Smooth muscle cell of the brain vasculature (primary cell): ENCODE results near the gene DDX1.

Source experiments
- DNase-seq: peaks from one replicate; pipeline ENCODE4 v3.0.0-alpha.2; 2012; ENCODE audit warnings: low read depth, low spot score

The DDX1 gene

DNA sequence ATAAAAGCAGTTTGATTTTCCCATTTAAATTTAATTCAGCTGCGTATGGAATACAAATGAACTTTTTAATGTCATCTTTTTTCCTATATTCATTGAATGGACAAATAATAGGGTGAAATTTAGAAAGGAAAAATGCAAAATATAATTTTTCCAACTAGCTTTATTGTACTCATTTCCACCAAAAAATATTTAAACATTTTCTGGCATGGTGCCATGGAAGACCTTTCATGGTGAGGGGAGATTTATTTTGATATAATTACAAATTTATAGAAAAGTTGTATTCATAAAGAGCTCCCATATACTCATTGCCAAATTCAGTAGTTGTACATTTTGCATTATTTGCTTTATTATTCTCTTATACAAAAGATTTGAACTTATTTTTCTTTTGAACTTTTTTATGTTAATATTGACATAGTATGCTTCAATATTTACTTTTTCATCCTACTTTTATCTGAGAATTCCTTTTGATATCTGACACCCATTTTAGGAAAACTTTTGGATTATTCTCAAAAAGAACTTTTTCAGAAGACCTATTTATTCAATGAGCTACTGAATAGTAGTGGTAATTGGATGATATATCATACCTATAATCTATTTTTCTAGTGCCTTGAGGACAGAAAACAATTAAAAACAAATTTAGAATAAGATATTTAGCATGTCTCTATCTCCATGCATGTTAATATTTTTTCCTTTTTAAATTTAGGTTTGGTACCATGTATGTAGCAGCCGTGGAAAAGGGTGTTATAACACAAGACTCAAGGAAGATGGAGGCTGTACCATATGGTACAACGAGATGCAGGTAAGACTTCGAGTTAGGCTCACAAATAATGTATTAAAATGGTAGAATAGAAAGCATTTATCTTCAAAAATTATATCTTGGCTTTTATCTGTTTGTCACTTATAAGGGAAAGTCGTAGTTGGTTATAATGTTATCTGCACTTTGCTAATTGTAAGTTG, 37.5 kb downstream of the DDX1 start:
- no peak for DNase-seq

GRCh38 chr2:15630121-15630977, 38.7 kb downstream of the DDX1 start:
- DNase-seq, result no peak

DNA sequence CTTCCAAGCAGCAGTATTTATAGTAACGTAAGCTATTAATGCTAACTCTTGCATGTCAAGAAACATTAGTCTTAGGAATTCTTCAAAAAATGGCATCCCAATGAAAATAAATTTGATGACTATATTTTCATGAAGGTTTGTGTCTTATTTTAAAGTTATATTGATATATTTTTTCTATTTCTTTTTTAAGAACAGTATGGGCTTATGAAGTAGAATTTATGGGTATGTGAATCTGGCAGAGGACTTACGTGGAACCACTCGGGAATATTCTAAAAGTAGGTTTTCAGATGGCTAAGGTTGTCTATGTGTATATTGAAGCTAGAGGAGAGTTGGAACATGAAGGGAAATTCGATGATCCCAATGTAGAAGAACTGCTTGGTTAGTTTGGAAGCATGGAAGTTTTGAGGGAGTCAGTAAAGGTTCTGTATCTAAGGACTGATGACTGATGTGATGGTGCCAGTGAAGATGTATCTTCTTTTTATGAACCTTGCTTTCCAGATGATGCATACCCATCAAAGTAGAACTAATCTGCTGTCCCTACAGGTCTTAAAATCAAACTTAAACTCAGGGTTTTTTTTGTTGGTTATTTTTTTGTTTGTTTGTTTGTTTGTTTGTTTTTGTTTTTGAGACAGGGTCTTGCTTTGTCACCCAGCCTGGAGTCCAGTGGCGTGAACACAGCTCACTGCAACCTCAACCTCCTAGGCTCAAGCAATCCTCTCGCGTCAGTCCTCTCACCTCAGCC, 39.5 kb downstream of the DDX1 start:
- DNase-seq, result no peak

DNA sequence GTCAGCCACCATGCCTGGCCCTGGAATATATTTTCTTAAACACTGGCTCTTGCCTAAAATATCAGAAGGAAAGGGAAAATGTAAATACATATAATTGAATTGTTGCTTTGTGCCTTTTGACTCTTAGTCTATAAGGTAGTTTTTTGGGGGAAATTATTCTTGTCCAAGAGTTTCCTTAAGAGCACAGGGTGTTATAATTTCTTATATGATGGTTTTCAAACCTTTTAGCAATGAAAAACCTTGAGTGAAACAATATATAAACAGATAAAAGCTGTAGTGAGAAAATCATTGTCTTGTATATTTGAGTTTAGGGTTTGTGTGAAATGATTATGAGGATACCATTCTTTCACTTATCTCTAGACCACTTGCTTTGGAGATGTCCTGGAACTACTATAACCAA, 40.2 kb downstream of the DDX1 start:
- DNase-seq, result no peak

DNA sequence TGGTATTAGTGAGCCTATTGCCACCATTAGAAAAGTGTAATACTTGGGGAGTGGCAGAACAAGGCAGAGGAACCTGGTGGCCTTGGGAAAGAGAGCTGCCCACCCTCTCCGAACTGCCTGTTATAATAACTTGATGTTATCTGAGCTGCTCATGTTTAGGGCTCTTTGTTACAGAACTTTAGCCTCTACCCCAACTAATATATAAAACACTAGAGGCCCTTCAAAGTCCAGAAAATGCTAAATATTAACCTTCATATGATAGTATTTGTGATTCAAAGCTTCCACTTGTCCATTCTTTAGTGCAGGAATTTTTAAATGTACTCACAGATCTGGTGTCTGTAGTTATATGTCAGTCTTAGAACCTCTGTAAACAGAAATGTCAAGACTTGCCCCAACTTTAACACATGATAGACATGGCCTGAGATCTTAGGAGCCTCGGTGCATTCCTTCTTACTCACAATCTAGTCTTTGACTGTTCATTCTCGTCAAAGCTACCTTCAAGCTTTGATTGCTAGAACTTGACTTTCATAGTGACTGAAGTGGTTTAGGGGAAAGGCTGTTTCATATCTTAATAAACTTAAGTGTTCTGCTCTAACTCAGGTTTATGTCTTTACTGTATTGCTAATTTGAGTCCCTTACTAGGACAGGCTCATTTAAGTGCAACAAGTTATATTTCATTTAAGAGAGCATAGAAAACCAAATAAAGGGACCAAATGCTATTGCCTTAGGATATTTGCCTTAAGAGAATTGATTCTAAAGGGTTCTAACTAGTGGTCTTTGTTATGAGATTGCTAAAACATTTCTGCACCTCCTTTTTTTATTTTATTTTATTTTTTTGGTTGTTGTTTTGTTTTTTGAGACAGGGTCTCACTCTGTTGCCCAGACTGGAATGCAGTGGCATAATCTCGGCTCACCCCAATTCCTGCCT, 41.6 kb downstream of the DDX1 start:
- no peak for DNase-seq

GRCh38 chr2:15633971-15634346, 42.3 kb downstream of the DDX1 start:
- no peak for DNase-seq

DNA sequence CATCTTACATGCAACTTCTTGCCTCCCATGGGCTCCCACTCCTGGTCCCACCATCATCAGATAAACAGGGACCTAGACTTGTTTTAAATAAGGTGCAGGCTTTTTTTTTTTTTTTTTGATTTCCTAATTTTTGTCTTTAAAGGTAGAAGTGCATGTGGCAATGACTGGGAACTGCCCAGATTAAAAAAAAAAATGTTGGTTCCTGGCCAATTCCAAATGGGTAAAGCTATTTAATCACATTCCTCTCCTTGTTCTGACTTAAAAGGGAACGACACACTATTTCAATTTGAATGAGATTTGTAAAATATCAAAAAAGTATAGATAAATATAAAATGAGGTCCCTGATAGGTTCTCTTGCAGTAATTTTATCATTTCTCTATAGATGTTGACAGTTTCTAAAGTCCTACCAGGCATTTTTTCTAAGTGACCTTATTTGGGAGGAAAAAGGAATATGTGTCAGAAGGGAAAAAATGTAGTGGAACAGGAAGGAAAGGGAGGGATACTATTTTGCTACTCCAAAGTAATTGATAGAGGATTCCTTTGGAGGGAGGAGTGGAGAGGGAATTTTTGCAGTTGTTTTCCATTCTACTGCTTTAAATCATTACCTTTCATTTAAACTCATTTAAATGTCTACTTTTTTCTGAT, 43.3 kb downstream of the DDX1 start:
- DNase-seq, result no peak

- DNase-seq, result peak; percentile 57
These were observed 45.5 kb downstream of the DDX1 start for GRCh38 chr2:15636972-15637785.

GRCh38 chr2:15638720-15639119, 47.1 kb downstream of the DDX1 start:
- no peak for DNase-seq

DNA sequence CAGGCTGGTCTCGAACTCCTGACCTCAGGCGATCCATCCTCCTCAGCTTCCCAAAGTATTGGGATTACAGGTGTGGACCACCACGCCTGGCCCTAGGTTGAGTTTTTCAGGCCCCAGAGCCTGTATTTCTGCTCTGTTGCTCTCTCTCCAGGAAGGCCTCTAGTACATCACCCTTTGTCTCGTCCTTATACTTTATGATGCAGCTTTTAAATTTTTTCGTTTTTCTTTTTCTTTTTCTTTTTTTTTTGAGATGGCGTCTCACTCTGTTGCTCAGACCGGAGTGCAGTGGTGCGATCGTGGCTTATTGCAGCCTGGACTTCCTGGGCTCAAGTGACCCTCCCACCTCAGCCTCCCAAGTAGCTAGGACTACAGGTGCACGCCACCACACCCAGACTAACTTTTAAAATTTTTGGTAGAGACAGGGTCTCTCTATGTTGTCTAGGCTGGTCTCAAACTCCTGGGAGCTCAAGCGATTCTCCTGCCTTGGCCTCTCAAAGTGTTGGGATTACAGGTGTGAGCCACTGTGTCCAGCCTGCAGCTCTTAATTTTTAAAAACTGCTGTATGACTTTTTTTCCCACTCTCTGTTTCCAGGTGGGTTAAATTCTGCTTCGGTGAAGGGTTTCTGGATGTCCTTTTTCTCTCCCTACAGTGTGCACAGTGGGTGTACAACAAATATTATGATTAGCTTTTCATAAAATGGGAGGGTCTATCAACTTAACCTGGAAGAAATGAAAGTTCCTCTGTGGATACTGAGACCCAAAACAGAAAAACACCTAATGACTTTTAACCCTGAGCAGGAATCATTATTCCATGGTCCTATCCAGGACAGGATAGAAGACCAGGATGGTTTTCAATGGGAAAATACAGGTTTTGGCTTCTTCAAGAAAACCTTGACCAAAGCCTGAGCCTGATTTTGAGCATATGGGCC, 47.9 kb downstream of the DDX1 start:
- no peak for DNase-seq

- DNase-seq, result peak; percentile 77
These were observed 48.6 kb downstream of the DDX1 start for GRCh38 chr2:15640261-15640711.

- DNase-seq, result no peak
These were observed 49.1 kb downstream of the DDX1 start for GRCh38 chr2:15640784-15641183.

- DNase-seq, result no peak
These were observed 49.9 kb downstream of the DDX1 start for GRCh38 chr2:15641530-15641982.

GRCh38 chr2:15642011-15642814, 50.5 kb downstream of the DDX1 start:
- DNase-seq, result no peak

- DNase-seq, result no peak
These were observed 51.3 kb downstream of the DDX1 start for GRCh38 chr2:15642815-15643500.

GRCh38 chr2:15643791-15644585, 52.3 kb downstream of the DDX1 start:
- no peak for DNase-seq
